ENCODE results near the gene PIGV.

PIGV gene

DNA sequence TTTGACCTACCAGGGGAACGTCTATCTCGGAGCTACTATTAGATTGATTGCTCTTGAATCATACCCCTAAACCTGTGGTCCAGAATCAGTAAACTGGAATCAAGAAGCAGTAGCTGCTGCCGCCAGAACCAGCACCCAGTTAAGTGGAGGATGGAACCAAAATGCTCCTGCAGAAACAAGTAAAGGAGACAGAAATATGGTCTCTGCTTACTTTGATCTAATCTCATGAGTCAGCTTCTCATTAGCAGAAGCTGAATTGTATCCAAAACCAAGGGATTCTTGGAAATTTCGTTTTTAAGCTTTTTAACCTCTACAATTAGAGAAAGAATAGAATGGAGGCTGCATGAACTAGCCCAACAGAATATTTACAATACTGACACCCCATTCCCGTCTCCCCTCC is 42.6 kb upstream of the PIGV start:
- TF ChIP-seq CTCF (IDR thresholded peaks at IDR 0.05; ENCODE audit: insufficient read depth, missing control alignments), result no peak
- DNase-seq (ENCODE audit: insufficient read length, low spot score) (no peak), FAIRE-seq (no peak)

- no peak for DNase-seq (ENCODE audit: insufficient read length, low spot score)
- FAIRE-seq, result no peak
- TF ChIP-seq CTCF (IDR thresholded peaks at IDR 0.05; ENCODE audit: insufficient read depth, missing control alignments), result no peak
These were observed 40.7 kb upstream of the PIGV start for GRCh38 chr1:26747048-26747447.

DNA sequence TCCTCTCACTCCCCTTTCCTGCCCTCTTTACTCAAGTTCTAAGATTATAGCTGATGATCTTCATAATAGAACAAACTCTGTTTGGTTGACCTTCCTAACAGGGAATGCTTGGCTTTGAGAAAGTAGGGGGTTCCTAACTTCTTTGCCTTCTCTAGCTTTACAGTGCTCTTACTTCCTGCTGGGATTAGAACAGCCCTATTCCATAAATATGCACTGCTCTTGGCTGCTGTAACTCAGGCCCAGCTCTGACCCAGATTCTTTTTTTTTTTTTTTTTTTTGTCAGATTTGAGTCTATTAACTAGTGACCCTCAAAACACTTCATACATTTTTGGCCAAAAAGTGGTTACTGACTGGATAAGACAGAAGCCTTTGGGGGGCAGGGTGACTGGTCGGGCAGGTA is 39.4 kb upstream of the PIGV start:
- TF ChIP-seq CTCF (IDR thresholded peaks at IDR 0.05; ENCODE audit: insufficient read depth, missing control alignments), result no peak
- FAIRE-seq (no peak), DNase-seq (ENCODE audit: insufficient read length, low spot score) (no peak)

- no peak for TF ChIP-seq CTCF (IDR thresholded peaks at IDR 0.05; ENCODE audit: insufficient read depth, missing control alignments)
- no peak for FAIRE-seq
- DNase-seq (ENCODE audit: insufficient read length, low spot score), result no peak
These were observed 38.3 kb upstream of the PIGV start for GRCh38 chr1:26749458-26749857.

DNA sequence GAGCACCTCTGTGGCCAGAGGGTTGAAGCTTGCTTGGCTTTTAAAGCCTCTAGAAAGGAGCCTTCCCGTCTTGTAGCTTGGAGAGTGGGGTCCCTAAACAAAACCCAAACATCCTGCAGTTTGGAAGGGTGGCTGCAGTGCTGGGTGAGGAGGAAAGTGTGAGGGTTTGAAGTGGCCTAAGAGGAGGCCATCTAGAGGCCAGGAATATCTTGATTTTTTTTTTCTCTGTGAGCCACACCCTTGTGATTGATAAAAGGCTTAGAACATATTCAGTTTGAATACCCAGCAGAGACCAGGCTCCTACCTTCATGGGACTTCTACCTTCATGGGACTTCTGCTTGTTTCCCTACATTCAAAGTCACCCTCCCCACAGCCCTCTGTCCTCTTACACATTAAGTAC is 37.3 kb upstream of the PIGV start:
- no peak for FAIRE-seq
- TF ChIP-seq CTCF (IDR thresholded peaks at IDR 0.05; ENCODE audit: insufficient read depth, missing control alignments), result no peak
- DNase-seq (ENCODE audit: insufficient read length, low spot score), result no peak

GRCh38 chr1:26752519-26752918 is 35.2 kb upstream of the PIGV start:
- DNase-seq (ENCODE audit: insufficient read length, low spot score), result no peak
- FAIRE-seq, result no peak
- no peak for TF ChIP-seq CTCF (IDR thresholded peaks at IDR 0.05; ENCODE audit: insufficient read depth, missing control alignments)

DNA sequence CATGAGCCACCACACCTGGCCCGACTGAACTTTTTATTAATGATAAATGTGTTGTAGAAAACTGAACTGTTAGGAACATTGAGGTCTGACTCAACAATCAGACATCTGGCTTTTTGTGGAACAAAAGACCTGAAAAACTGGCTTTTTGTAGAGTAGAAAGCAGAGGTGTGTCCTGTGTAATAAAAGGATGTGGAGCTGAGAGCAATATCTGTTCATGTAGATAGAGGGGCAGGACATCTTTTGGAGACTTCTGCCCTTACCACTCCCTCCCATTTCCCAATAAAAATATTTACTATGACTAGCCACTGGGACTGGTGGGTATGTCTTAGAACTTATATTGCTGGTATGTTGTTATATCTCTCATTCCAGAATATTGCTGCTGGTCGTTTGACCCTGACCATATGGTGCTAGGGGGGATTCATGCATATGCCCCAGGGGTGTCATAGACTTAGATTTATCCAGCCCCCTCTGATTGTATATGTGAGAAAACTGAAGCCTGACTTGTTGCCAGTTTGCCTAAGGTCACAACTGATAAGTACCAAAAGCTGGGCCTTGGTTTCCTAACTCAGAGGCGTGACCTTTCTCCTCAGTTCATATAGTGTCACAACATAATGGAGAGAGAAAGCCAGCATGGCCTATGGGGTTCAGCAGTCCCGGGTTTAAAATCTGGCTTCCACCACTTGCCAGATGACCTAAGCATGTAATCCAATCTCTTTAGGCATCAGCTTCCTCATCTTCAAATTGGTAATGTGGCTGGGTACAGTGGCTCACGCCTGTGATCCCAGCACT is 33.5 kb upstream of the PIGV start:
- no peak for TF ChIP-seq CTCF (IDR thresholded peaks at IDR 0.05; ENCODE audit: insufficient read depth, missing control alignments)
- DNase-seq (ENCODE audit: insufficient read length, low spot score), result no peak
- no peak for FAIRE-seq

Measured in D721Med (cell line).